Gastrocnemius medialis (tissue), 4 donors: Measurements from ENCODE around the gene STAT6. TPM values are rescaled to one million over a fixed set of nuclear protein-coding genes. Genes with fewer than 3 reads are reported as not detected.
A peak's percentile ranks its signal among the peaks of the same experiment; 100 is the strongest.

Source experiments
- ATAC-seq, 2 donors: fragments of 150-250 bp; one replicate each; pipeline ENCODE4 v1.9.1; 2016
- DNase-seq, 2 donors: peaks; one replicate each; pipeline ENCODE4 v3.0.0-alpha.2; 2019
- H3K27ac ChIP-seq, 4 donors: fragments of 200-600 bp; sonication (generic); 1 replicate in 1 of 4; 2 replicates in 3 of 4; pipeline ENCODE4 v1.5.1; 2016 to 2018; ENCODE audit warnings: mild to moderate bottlenecking in 2 of 4, moderate library complexity in 1 of 4
- H3K27me3 ChIP-seq, 3 donors: fragments of 200-600 bp; sonication (generic) in 2 of 3; 1 replicate in 1 of 3; 2 replicates in 2 of 3; pipeline versions ENCODE4 v1.5.1 to v1.6.0; 2016 to 2019; ENCODE audit warnings: mild to moderate bottlenecking in 1 of 3, moderate library complexity in 1 of 3
- H3K36me3 ChIP-seq, 2 donors: fragments of 200-600 bp; sonication (generic) in 1 of 2; one replicate each; pipeline ENCODE4 v1.5.1; 2017 to 2018
- H3K4me1 ChIP-seq, 2 donors: fragments of 200-600 bp; sonication (generic) in 1 of 2; one replicate each; pipeline ENCODE4 v1.5.1; 2016 to 2017; ENCODE audit warnings: mild to moderate bottlenecking in 2 of 2
- H3K4me3 ChIP-seq, 4 donors: fragments of 200-600 bp; sonication (generic) in 3 of 4; 1 replicate in 1 of 4; 2 replicates in 3 of 4; pipeline ENCODE4 v1.5.1; 2016 to 2019; ENCODE audit warnings: mild to moderate bottlenecking in 2 of 4
- H3K9me3 ChIP-seq, 3 donors: fragments of 200-600 bp; sonication (generic) in 2 of 3; 1 replicate in 1 of 3; 2 replicates in 2 of 3; pipeline ENCODE4 v1.5.1; 2016 to 2019
- CTCF ChIP-seq, 5 experiments: fragments of 450-650 bp in 3 of 5; fragments of 200-600 bp in 2 of 5; sonication (generic) in 2 of 5; IDR thresholded peaks in 4 of 5; conservative IDR thresholded peaks in 1 of 5; 1 replicate in 4 of 5; 2 replicates in 1 of 5; pipeline ENCODE4 v1.5.1; 2016 to 2019; ENCODE audit warnings: antibody characterized with exemption in 5 of 5, mild to moderate bottlenecking in 3 of 5, moderate library complexity in 3 of 5
- POLR2A ChIP-seq, 2 donors: fragments of 450-650 bp; IDR thresholded peaks; one replicate each; pipeline ENCODE4 v1.6.1; 2017; ENCODE audit warnings: antibody characterized with exemption in 2 of 2, mild to moderate bottlenecking in 2 of 2, moderate library complexity in 2 of 2
- in situ Hi-C, 4 donors: fragments of 200-750 bp; cut with MboI; loops; one replicate each; pipeline versions ENCODE4 v1.15.0 to v1.8.0; 2017; ENCODE audit warnings: low sequenced_read_pairs in 4 of 4
- intact Hi-C: fragments of 100-400 bp; cut with DNase I; formaldehyde crosslinking; loops from one replicate; pipeline ENCODE4 v1.15.1; 2023; ENCODE audit warnings: low total_unique reads
- total RNA-seq, 4 donors: library from RNA; depleted of rRNA; stranded (reverse); fragments of >200 nt; gene quantifications; one replicate each; pipeline versions ENCODE4 v1.1.0 to v1.2.3, GENCODE V29; 2016

Gene STAT6
- total RNA-seq, 4 donors from 2014 or later = 12.5 to 17.4 (median 14.4) TPM

- H3K27ac ChIP-seq = peak overlapping the region; percentile 87 to 94 (median 90)
- in situ Hi-C loops (no loop called here), intact Hi-C loops (no loop called here)
- peak in 1 of 2 donors; percentile 33 for DNase-seq
- no peaks in the 10 kb centered on the region for H3K36me3 ChIP-seq
- H3K9me3 ChIP-seq = no peaks in the 10 kb centered on the region
- TF ChIP-seq POLR2A (IDR thresholded peaks at IDR 0.05) (no peak), CTCF (IDR thresholded peaks at IDR 0.05 in 4 of 5, conservative IDR thresholded peaks at IDR 0.05 in 1 of 5) (no peak)
- ATAC-seq = no peak
- peaks cover 25 to 30% of the 10 kb centered on the region in 2 donors for H3K4me1 ChIP-seq
- no peaks in the 10 kb centered on the region for H3K27me3 ChIP-seq
- H3K4me3 ChIP-seq = no peak overlapping the region
Observed at GRCh38 chr12:57133916-57134315, 22.8 kb upstream of the STAT6 start.

- ATAC-seq (no peak), DNase-seq (no peak)
- Histone ChIP-seq H3K4me3 (peak overlapping the region in 2 of 4 donors; percentile 8 to 11), H3K9me3 (no peaks in the 10 kb centered on the region), H3K27me3 (no peaks in the 10 kb centered on the region), H3K36me3 (no peaks in the 10 kb centered on the region), H3K4me1 (peaks cover 21 to 30% of the 10 kb centered on the region in 2 donors), H3K27ac (peak overlapping the region; percentile 87 to 94 (median 90))
- in situ Hi-C loops = no loop called here
- TF ChIP-seq POLR2A (IDR thresholded peaks at IDR 0.05) = no peak
- TF ChIP-seq CTCF (IDR thresholded peaks at IDR 0.05 in 4 of 5, conservative IDR thresholded peaks at IDR 0.05 in 1 of 5) = no peak
- intact Hi-C loops = no loop called here
Observed at GRCh38 chr12:57133013-57133569, 21.9 kb upstream of the STAT6 start.

- ATAC-seq = no peak
- peak overlapping the region; percentile 87 to 94 (median 90) for H3K27ac ChIP-seq
- no peaks in the 10 kb centered on the region for H3K9me3 ChIP-seq
- intact Hi-C loops (no loop called here), in situ Hi-C loops (no loop called here)
- H3K4me3 ChIP-seq = peak overlapping the region in 3 of 4 donors; percentile 8 to 17 (median 11)
- no peaks in the 10 kb centered on the region for H3K27me3 ChIP-seq
- H3K4me1 ChIP-seq = peaks cover 19 to 32% of the 10 kb centered on the region in 2 donors
- TF ChIP-seq POLR2A (IDR thresholded peaks at IDR 0.05) (no peak), CTCF (IDR thresholded peaks at IDR 0.05 in 4 of 5, conservative IDR thresholded peaks at IDR 0.05 in 1 of 5) (no peak)
- H3K36me3 ChIP-seq = no peaks in the 10 kb centered on the region
- DNase-seq = no peak
Observed at GRCh38 chr12:57131896-57132744, 21.0 kb upstream of the STAT6 start.

GRCh38 chr12:57130941-57131340 is 19.8 kb upstream of the STAT6 start:
- TF ChIP-seq CTCF (IDR thresholded peaks at IDR 0.05 in 4 of 5, conservative IDR thresholded peaks at IDR 0.05 in 1 of 5) (no peak), POLR2A (IDR thresholded peaks at IDR 0.05) (no peak)
- in situ Hi-C loops (no loop called here), intact Hi-C loops (no loop called here)
- no peaks in the 10 kb centered on the region for H3K9me3 ChIP-seq
- H3K27me3 ChIP-seq = no peaks in the 10 kb centered on the region
- H3K4me1 ChIP-seq = peaks cover 20 to 30% of the 10 kb centered on the region in 2 donors
- H3K4me3 ChIP-seq = peak overlapping the region in 2 of 4 donors; percentile 33 to 95
- DNase-seq (no peak), ATAC-seq (no peak)
- H3K27ac ChIP-seq = peak overlapping the region; percentile 87 to 94 (median 90)
- H3K36me3 ChIP-seq = no peaks in the 10 kb centered on the region
